ENCODE measurements around the gene FGF3.

FGF3 gene

GRCh38 chr11:69818603-69819441 is at the start of gene FGF3:
FGF3 (minus strand) TSS chr11:69819416; CDS start chr11:69818933, 483 bp downstream.
- no peak within 1 kb of the TSS for H3K4me3 ChIP-seq (ENCODE audit: low read depth, low read length)
- TF ChIP-seq CTCF (IDR thresholded peaks at IDR 0.05; ENCODE audit: low read depth, low read length, missing control alignments): no peak
- DNase-seq (ENCODE audit: low read depth): no peak
- in situ Hi-C loops (cut with HindIII; ENCODE audit: low sequenced_read_pairs): no loop called here

GRCh38 chr11:69868871-69869270 is 49.7 kb upstream of the FGF3 start:
- TF ChIP-seq CTCF (IDR thresholded peaks at IDR 0.05; ENCODE audit: low read depth, low read length, missing control alignments): no peak
- H3K4me3 ChIP-seq (ENCODE audit: low read depth, low read length): no peak overlapping the region
- in situ Hi-C loops (cut with HindIII; ENCODE audit: low sequenced_read_pairs): loop anchor here (10.0 kb wide), 1 partner anchor 236 kb away; no protein-coding TSS in a partner anchor
- DNase-seq (ENCODE audit: low read depth): no peak

- in situ Hi-C loops (cut with HindIII; ENCODE audit: low sequenced_read_pairs): loop anchor here (10.0 kb wide), 1 partner anchor 237 kb away; no protein-coding TSS in a partner anchor
- H3K4me3 ChIP-seq (ENCODE audit: low read depth, low read length): no peak overlapping the region
- no peak for DNase-seq (ENCODE audit: low read depth)
- no peak for TF ChIP-seq CTCF (IDR thresholded peaks at IDR 0.05; ENCODE audit: low read depth, low read length, missing control alignments)
Measured at GRCh38 chr11:69868006-69868810, 49.0 kb upstream of the FGF3 start.

- in situ Hi-C loops (cut with HindIII; ENCODE audit: low sequenced_read_pairs): loop anchor here (10.0 kb wide), 1 partner anchor 237 kb away; no protein-coding TSS in a partner anchor
- no peak overlapping the region for H3K4me3 ChIP-seq (ENCODE audit: low read depth, low read length)
- peak; percentile 19 for DNase-seq (ENCODE audit: low read depth)
- no peak for TF ChIP-seq CTCF (IDR thresholded peaks at IDR 0.05; ENCODE audit: low read depth, low read length, missing control alignments)
Measured at GRCh38 chr11:69867076-69868005, 48.1 kb upstream of the FGF3 start.

- DNase-seq (ENCODE audit: low read depth): no peak
- no peak for TF ChIP-seq CTCF (IDR thresholded peaks at IDR 0.05; ENCODE audit: low read depth, low read length, missing control alignments)
- in situ Hi-C loops (cut with HindIII; ENCODE audit: low sequenced_read_pairs): loop anchor here (10.0 kb wide), 1 partner anchor 238 kb away; no protein-coding TSS in a partner anchor
- no peak overlapping the region for H3K4me3 ChIP-seq (ENCODE audit: low read depth, low read length)
Measured at GRCh38 chr11:69866648-69867047, 47.4 kb upstream of the FGF3 start.

Data from astrocyte of the cerebellum (primary cell).